ENCODE data around the gene TMEM235.

Gene TMEM235

DNA sequence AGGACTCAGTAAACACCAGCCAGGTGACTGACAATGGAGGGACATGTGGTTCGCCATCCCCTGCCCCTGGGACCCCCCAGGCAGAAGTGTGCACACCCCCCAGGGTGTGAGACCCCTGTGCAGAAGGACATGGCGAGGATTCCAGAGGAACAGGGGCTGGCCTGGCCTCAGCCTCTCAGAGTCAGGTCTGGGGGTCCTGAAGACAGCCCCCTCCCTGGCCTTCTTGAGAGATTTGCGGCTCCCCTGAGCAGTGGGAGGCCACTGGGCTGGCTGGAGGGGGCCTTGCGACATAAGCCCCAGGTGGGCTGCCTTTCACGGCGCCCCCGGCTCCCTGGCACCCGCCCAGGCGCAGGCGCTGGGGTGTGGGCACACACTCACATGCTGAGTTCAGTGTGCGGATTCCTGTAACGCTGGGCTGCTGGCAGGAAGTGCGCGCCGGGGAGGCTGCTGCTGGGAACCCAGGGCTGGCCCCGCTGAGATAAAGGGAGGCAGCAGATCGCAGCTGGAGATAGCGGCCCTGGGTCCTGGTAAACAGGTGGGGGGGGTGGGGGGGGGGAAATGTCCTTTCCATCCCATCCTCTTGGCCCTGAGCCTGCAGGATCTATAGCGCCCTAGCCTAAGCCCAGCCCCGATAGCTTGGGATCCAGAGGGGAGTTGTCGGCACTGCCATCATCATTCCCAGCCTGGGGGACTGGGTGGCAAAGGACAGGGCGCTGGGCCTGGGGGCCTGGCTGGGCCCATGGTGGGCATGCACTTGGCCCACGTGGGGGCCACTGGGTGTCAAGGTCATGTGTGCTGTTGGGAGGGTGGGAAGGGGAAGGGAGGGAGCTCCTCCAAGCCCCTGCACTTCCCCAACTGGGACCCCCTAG lies 27.1 kb downstream of the TMEM235 start:
- no peak for TF ChIP-seq EZH2 (IDR thresholded peaks at IDR 0.05)
- no peak for TF ChIP-seq FOXP2 (optimal IDR thresholded peaks at IDR 0.05; ENCODE audit: control extremely low read depth, extremely low read length, insufficient read depth)
- TF ChIP-seq POLR2AphosphoS5 (IDR thresholded peaks at IDR 0.05; ENCODE audit: borderline replicate concordance, low read depth, low read length), result no peak
- Histone ChIP-seq H3K9me3 (ENCODE audit: low read depth, low read length) (no peaks in the 10 kb centered on the region), H3K4me3 (peak overlapping the region; percentile 49), H3K27ac (peak overlapping the region; percentile 19; the same call in 1 of the 2 replicates), H3K9ac (ENCODE audit: insufficient read length) (no peak overlapping the region), H3K36me3 (ENCODE audit: insufficient read depth, low read length) (no peaks in the 10 kb centered on the region)
- no peak for DNase-seq (ENCODE audit: low read depth, low spot score)

DNA sequence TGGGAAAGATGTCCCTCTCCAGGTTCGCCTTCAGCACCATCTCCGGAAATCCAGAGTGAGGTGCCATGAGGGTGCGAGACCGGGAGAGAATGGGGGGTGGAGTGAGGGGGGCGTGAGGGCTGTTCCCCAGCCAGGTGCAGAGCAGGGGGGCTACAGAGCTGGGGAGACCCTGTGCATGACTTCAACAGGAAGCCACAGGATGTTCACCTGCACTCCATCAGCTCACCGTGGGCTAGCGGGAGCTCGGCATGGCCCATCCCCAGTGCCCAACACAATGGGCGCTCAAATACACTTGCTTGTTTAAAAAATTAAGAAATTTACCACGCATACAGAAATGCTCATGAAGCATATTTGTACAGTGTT lies 27.7 kb downstream of the TMEM235 start:
- no peak overlapping the region; the same call in 1 of the 2 replicates for H3K27ac ChIP-seq
- no peaks in the 10 kb centered on the region for H3K36me3 ChIP-seq (ENCODE audit: insufficient read depth, low read length)
- H3K4me3 ChIP-seq, result peak overlapping the region; percentile 49
- DNase-seq (ENCODE audit: low read depth, low spot score), result no peak
- TF ChIP-seq POLR2AphosphoS5 (IDR thresholded peaks at IDR 0.05; ENCODE audit: borderline replicate concordance, low read depth, low read length), result no peak
- TF ChIP-seq EZH2 (IDR thresholded peaks at IDR 0.05), result no peak
- no peak for TF ChIP-seq FOXP2 (optimal IDR thresholded peaks at IDR 0.05; ENCODE audit: control extremely low read depth, extremely low read length, insufficient read depth)
- no peak overlapping the region for H3K9ac ChIP-seq (ENCODE audit: insufficient read length)
- H3K9me3 ChIP-seq (ENCODE audit: low read depth, low read length), result no peaks in the 10 kb centered on the region

DNA sequence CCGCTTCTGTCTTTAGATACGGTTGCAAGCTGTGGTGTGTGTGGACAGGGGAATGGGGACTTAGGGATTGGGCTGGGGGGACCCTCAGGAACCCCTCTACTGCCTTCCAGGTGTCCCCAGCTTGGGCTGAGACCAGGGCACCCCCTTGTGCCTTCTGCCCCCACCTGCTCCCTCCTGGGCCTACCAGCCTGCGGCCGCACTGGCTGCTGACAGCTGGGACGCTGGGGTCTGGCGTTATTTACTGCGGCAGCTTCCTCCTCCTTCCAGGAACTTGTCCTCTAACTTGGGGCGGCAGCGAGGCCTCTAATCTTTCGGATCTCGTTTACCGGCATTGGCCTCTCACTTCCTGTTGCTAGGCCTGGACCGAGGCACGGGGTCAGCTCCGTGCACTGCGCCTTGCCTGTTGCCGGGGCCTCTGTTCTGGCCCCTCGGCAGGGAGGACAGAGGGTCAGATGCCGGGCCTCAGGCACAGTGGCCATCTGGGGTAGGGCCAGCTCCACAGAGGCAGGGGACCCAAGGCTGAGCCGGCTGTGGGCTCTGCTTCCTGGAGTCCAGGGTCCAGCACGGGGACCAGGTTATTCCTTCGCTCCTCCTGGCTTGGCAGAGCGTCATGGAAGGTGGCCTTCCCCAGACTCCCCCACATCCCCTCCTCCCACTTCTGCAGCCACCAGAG lies 31.8 kb downstream of the TMEM235 start:
- Histone ChIP-seq H3K9ac (ENCODE audit: insufficient read length) (no peak overlapping the region), H3K4me3 (no peak overlapping the region), H3K27ac (no peak overlapping the region; the same call in 1 of the 2 replicates), H3K9me3 (ENCODE audit: low read depth, low read length) (no peaks in the 10 kb centered on the region), H3K36me3 (ENCODE audit: insufficient read depth, low read length) (no peaks in the 10 kb centered on the region)
- no peak for DNase-seq (ENCODE audit: low read depth, low spot score)
- no peak for TF ChIP-seq EZH2 (IDR thresholded peaks at IDR 0.05)
- no peak for TF ChIP-seq FOXP2 (optimal IDR thresholded peaks at IDR 0.05; ENCODE audit: control extremely low read depth, extremely low read length, insufficient read depth)
- TF ChIP-seq POLR2AphosphoS5 (IDR thresholded peaks at IDR 0.05; ENCODE audit: borderline replicate concordance, low read depth, low read length), result no peak

DNA sequence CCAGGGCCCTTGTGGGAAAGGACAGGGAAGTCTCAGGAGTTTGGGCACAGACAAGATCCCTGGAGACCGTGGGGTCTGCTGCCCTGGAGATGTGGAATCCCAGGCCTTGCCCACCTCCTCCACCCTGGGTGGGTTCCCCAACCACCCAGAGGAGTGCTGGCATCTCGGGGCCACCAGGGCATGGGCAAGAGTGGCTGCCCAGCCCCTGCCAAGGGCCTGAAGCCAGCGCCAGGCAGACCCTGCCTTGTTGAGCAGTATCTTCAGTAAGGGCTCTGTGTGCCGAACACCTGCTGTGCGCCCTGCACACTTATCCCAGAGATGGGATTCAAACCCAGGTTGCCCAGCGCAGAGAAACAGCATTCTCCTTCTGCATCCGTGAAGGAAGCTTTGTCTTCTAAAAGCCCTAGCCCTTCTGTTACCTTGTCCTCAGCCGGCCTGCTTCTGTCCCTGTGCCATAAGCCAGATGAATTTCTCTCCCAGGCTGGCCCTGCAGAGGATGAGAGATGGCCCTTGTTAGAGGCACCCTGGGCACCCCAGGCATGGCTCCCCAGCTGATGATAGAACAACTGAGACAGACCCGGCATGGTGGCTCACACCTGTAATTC lies 32.4 kb downstream of the TMEM235 start:
- Histone ChIP-seq H3K9ac (ENCODE audit: insufficient read length) (no peak overlapping the region), H3K9me3 (ENCODE audit: low read depth, low read length) (no peaks in the 10 kb centered on the region)
- TF ChIP-seq EZH2 (IDR thresholded peaks at IDR 0.05) (no peak), FOXP2 (optimal IDR thresholded peaks at IDR 0.05; ENCODE audit: control extremely low read depth, extremely low read length, insufficient read depth) (no peak)

DNA sequence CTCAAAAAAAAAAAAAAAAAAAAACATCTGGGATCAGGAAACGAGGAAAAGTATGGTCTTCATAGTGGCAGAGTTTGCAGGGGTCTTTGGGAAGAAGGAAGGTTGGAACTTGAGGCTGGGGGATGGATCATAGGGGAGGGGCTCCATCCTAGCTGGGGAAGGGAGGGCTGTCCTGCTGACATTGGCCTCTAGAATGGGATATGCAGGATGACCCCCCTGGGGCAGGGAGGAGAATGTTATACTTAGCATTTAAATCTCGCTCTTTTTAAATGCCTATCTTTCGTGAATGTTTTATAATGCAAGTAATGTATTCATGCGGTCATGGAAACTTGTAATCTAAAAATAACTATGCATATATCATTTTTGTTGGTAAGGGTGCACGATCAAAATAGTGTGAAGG lies 33.2 kb downstream of the TMEM235 start:
- no peak overlapping the region for H3K4me3 ChIP-seq
- H3K9me3 ChIP-seq (ENCODE audit: low read depth, low read length), result no peaks in the 10 kb centered on the region
- H3K36me3 ChIP-seq (ENCODE audit: insufficient read depth, low read length), result no peaks in the 10 kb centered on the region
- H3K27ac ChIP-seq, result peak overlapping the region; percentile 81; the same call in 1 of the 2 replicates
- DNase-seq (ENCODE audit: low read depth, low spot score), result no peak
- TF ChIP-seq POLR2AphosphoS5 (IDR thresholded peaks at IDR 0.05; ENCODE audit: borderline replicate concordance, low read depth, low read length), result no peak
- TF ChIP-seq FOXP2 (optimal IDR thresholded peaks at IDR 0.05; ENCODE audit: control extremely low read depth, extremely low read length, insufficient read depth), result no peak
- H3K9ac ChIP-seq (ENCODE audit: insufficient read length), result no peak overlapping the region

More for the DNA sequence above, 32.4 kb downstream of the TMEM235 start:
- no peaks in the 10 kb centered on the region for H3K36me3 ChIP-seq (ENCODE audit: insufficient read depth, low read length)
- no peak for DNase-seq (ENCODE audit: low read depth, low spot score)
- H3K4me3 ChIP-seq, result no peak overlapping the region
- H3K27ac ChIP-seq, result no peak overlapping the region; the same call in 1 of the 2 replicates

DNA sequence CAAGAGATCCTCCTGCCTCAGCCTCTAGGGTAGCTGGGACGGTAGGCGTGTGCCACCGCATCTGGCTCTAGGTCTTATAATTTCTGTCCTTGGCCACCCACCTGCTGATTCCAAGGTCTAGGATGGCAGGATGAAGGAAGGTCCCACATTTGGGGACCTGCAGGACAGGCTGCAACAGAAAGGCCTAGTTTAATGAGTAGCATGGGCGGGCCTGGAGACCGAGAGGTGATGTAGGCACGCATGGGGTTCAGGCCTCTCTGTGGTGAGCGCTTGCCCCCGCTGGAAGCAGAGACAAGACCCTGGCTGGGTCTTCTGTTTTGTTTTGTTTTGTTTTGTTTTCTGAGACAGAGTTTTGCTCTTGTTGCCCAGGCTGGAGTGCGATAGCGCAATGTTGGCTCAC lies 33.7 kb downstream of the TMEM235 start:
- DNase-seq (ENCODE audit: low read depth, low spot score), result no peak
- no peaks in the 10 kb centered on the region for H3K9me3 ChIP-seq (ENCODE audit: low read depth, low read length)
- no peaks in the 10 kb centered on the region for H3K36me3 ChIP-seq (ENCODE audit: insufficient read depth, low read length)
- H3K4me3 ChIP-seq, result no peak overlapping the region
- no peak overlapping the region for H3K9ac ChIP-seq (ENCODE audit: insufficient read length)
- H3K27ac ChIP-seq, result peak overlapping the region; percentile 81
- TF ChIP-seq EZH2 (IDR thresholded peaks at IDR 0.05) (no peak), FOXP2 (optimal IDR thresholded peaks at IDR 0.05; ENCODE audit: control extremely low read depth, extremely low read length, insufficient read depth) (no peak), POLR2AphosphoS5 (IDR thresholded peaks at IDR 0.05; ENCODE audit: borderline replicate concordance, low read depth, low read length) (no peak)

DNA sequence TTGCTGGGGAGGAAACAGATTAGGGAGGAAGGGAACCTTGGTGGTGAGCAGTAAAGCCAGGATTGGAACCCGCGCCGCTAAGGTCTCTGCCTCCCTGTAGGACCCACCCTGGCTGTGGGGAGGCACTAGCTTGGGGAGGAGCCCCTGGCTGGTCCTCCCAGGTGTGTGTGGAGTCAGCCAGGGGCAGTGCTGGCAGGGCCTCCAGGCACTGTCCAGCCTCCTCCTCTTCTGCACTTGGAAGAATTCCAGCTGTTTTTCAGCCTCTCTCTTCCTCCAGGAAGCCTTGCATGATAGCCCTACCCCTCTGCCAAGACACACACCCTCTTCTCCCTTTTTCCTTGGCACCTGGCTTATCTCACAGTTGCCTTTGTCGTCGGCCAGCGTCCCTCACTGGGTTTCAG lies 34.8 kb downstream of the TMEM235 start:
- H3K4me3 ChIP-seq, result no peak overlapping the region
- DNase-seq (ENCODE audit: low read depth, low spot score), result no peak
- H3K36me3 ChIP-seq (ENCODE audit: insufficient read depth, low read length), result no peaks in the 10 kb centered on the region
- peak overlapping the region; percentile 82 for H3K27ac ChIP-seq
- H3K9me3 ChIP-seq (ENCODE audit: low read depth, low read length), result no peaks in the 10 kb centered on the region
- H3K9ac ChIP-seq (ENCODE audit: insufficient read length), result no peak overlapping the region
- TF ChIP-seq EZH2 (IDR thresholded peaks at IDR 0.05), result no peak
- TF ChIP-seq POLR2AphosphoS5 (IDR thresholded peaks at IDR 0.05; ENCODE audit: borderline replicate concordance, low read depth, low read length), result no peak
- TF ChIP-seq FOXP2 (optimal IDR thresholded peaks at IDR 0.05; ENCODE audit: control extremely low read depth, extremely low read length, insufficient read depth), result no peak

DNA sequence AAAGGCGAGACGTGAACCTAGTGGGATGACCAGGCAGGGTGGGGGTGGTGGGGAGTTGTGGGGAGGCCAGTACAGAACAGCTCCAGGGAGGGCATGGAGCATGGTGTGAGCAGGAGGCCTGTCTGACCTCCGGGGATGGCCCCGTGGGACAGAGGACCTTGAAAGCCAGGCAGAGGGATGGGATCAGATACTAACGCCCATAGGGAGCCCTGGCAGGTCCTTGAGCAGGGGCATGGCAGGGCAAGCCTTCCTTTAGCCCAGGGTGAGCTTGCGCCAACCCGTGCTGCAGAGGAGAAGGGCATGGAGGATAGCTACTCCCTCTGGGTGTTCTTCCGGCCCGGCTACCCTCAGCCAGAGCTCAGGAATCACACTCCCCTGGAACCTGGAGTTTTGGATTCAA lies 35.3 kb downstream of the TMEM235 start:
- peak overlapping the region; percentile 75 for H3K9ac ChIP-seq (ENCODE audit: insufficient read length)
- H3K27ac ChIP-seq, result peak overlapping the region; percentile 82
- no peaks in the 10 kb centered on the region for H3K36me3 ChIP-seq (ENCODE audit: insufficient read depth, low read length)
- no peaks in the 10 kb centered on the region for H3K9me3 ChIP-seq (ENCODE audit: low read depth, low read length)
- DNase-seq (ENCODE audit: low read depth, low spot score), result no peak
- H3K4me3 ChIP-seq, result peak overlapping the region; percentile 51; the same call in 1 of the 2 replicates
- no peak for TF ChIP-seq EZH2 (IDR thresholded peaks at IDR 0.05)
- TF ChIP-seq POLR2AphosphoS5 (IDR thresholded peaks at IDR 0.05; ENCODE audit: borderline replicate concordance, low read depth, low read length), result no peak
- TF ChIP-seq FOXP2 (optimal IDR thresholded peaks at IDR 0.05; ENCODE audit: control extremely low read depth, extremely low read length, insufficient read depth), result no peak

All from SK-N-MC (cell line).